GM12878 (cell line): ENCODE measurements around the gene SHC2. TPM values are rescaled to one million over a fixed set of nuclear protein-coding genes. Genes with fewer than 3 reads are reported as not detected.

Source experiments
- ATAC-seq: fragments of 200-7000 bp; cut with Tn5 transposase; 3 replicates; pipeline ENCODE4 v1.9.1; 2020; ENCODE audit warnings: mild to moderate bottlenecking, moderate library complexity
- BruUV-seq: library from RNA; stranded (reverse); fragments of 400-500 nt; replicated peaks from 2 replicates; lab custom pipeline; 2021; lab: Mats Ljungman, UMichigan
- CTCF ChIA-PET: fragments of 300-600 bp; sonication (Branson Sonifier 250); formaldehyde crosslinking; extraction: SDS; loops from one replicate; lab custom pipeline; 2021; ENCODE audit warnings: inconsistent platforms; lab: Yijun Ruan, JAX
- POLR2A ChIA-PET: fragments of 350-600 bp; formaldehyde crosslinking; extraction: SDS; loops from one replicate; lab custom pipeline; 2021; ENCODE audit warnings: inconsistent platforms; lab: Charles Lee
- RAD21 ChIA-PET: fragments of 300-600 bp; sonication (Branson Sonifier 250); formaldehyde crosslinking; loops from one replicate; lab custom pipeline; 2023; ENCODE audit warnings: antibody characterized with exemption; ENCODE audit not compliant: unreplicated experiment; lab: Charles Lee
- SMC1A ChIA-PET: fragments of 300-600 bp; sonication (Branson Sonifier 250); formaldehyde crosslinking; loops from one replicate; lab custom pipeline; 2023; ENCODE audit not compliant: unreplicated experiment, uncharacterized antibody; lab: Charles Lee
- DNase-seq: peaks from one replicate; pipeline ENCODE4 v3.0.0-alpha.2; 2011; ENCODE audit warnings: low read depth, low spot score
- FAIRE-seq: peaks from 3 replicates; lab custom pipeline; 2011; peaks lifted over from hg19 to GRCh38; lab: Jason Lieb, UNC
- H2AFZ ChIP-seq: 2 replicates; pipeline ENCODE4 v1.6.0; 2011; ENCODE audit warnings: low read depth, low read length, control low read depth; ENCODE audit not compliant: control insufficient read depth
- H3K27ac ChIP-seq: 2 replicates; pipeline ENCODE4 v1.5.1; 2011; ENCODE audit warnings: control low read depth; ENCODE audit not compliant: control insufficient read depth, insufficient read depth
- H3K27me3 ChIP-seq, 2 experiments: replicated peaks in 1 of 2; 2 replicates each; pipeline versions ENCODE4 v1.6.0 to v1.6.1; 2011; ENCODE audit warnings: low read length in 1 of 2; ENCODE audit not compliant: control insufficient read depth in 2 of 2, insufficient read depth in 2 of 2
- H3K36me3 ChIP-seq, 2 experiments: 2 replicates each; pipeline ENCODE4 v1.5.1; 2011; ENCODE audit warnings: low read length in 1 of 2; ENCODE audit not compliant: control insufficient read depth in 2 of 2, insufficient read depth in 2 of 2
- H3K4me1 ChIP-seq: 2 replicates; pipeline ENCODE4 v1.6.1; 2011; ENCODE audit warnings: mild to moderate bottlenecking, low read length, moderate library complexity, mixed read lengths; ENCODE audit not compliant: control insufficient read depth, insufficient read depth
- H3K4me2 ChIP-seq: 2 replicates; pipeline ENCODE4 v1.6.0; 2011; ENCODE audit warnings: control low read depth; ENCODE audit not compliant: control insufficient read depth, insufficient read depth
- H3K4me3 ChIP-seq: fragments of 200-600 bp; sonication (generic); 2 replicates; pipeline ENCODE4 v1.5.1; 2016
- H3K79me2 ChIP-seq: 2 replicates; pipeline ENCODE4 v1.6.0; 2011; ENCODE audit warnings: low read length; ENCODE audit not compliant: control insufficient read depth, insufficient read depth
- H3K9ac ChIP-seq: 2 replicates; pipeline ENCODE4 v1.8.0; 2011; ENCODE audit warnings: low read length, control low read depth, mixed read lengths; ENCODE audit not compliant: control insufficient read depth, insufficient read depth
- H3K9me3 ChIP-seq: replicated peaks from 3 replicates; pipeline ENCODE4 v1.5.1; 2011; ENCODE audit warnings: mild to moderate bottlenecking, low read length; ENCODE audit not compliant: control insufficient read depth, insufficient read depth
- H4K20me1 ChIP-seq: 2 replicates; pipeline ENCODE4 v1.6.0; 2011; ENCODE audit not compliant: control insufficient read depth, insufficient read depth
- BACH1 ChIP-seq: fragments of 450-650 bp; IDR thresholded peaks from 2 replicates; pipeline ENCODE4 v1.6.1; 2017; ENCODE audit warnings: mild to moderate bottlenecking, borderline replicate concordance
- BHLHE40 ChIP-seq, 2 experiments: fragments of 450-650 bp in 1 of 2; IDR thresholded peaks; 2 replicates each; pipeline ENCODE4 v1.6.1; 2011 to 2017; ENCODE audit warnings: low read depth in 2 of 2, borderline replicate concordance in 1 of 2, improper control_type of control experiment in 1 of 2, low read length in 1 of 2, mild to moderate bottlenecking in 1 of 2
- HSF1 ChIP-seq: fragments of 150-350 bp; IDR thresholded peaks from 2 replicates; pipeline ENCODE4 v1.6.1; 2014; ENCODE audit warnings: mild to moderate bottlenecking, low read depth, low read length
- IKZF1 ChIP-seq: fragments of 450-650 bp; conservative IDR thresholded peaks from 2 replicates; pipeline ENCODE4 v1.6.1; 2017; ENCODE audit warnings: antibody characterized with exemption, mild to moderate bottlenecking
- MTA3 ChIP-seq: IDR thresholded peaks from 2 replicates; pipeline ENCODE4 v1.6.1; 2012; ENCODE audit warnings: low read length, inconsistent platforms, borderline replicate concordance
- SMAD5 ChIP-seq: IDR thresholded peaks from 2 replicates; pipeline ENCODE4 v1.6.1; 2016; ENCODE audit warnings: antibody characterized with exemption, low read depth
- SUPT20H ChIP-seq: IDR thresholded peaks from 2 replicates; pipeline ENCODE4 v1.6.1; 2011; ENCODE audit warnings: low read depth, mild to moderate bottlenecking, low read length, moderate library complexity, borderline replicate concordance; ENCODE audit not compliant: control insufficient read depth
- ZNF217 ChIP-seq: fragments of 450-650 bp; IDR thresholded peaks from 2 replicates; pipeline ENCODE4 v1.6.1; 2017; ENCODE audit warnings: antibody characterized with exemption, mild to moderate bottlenecking
- WGBS: methylation state at CpG from one replicate; pipeline ENCODE4 v1.1.6; 2016; ENCODE audit warnings: low lambda C conversion rate; ENCODE audit not compliant: insufficient replicate concordance, insufficient coverage; ENCODE audit errors: missing lambda C conversion rate; 5-methylcytosine and 5-hydroxymethylcytosine counted together
- in situ Hi-C: fragments of 300-500 bp; cut with MboI; formaldehyde crosslinking; loops from 9 replicates; pipeline ENCODE4 v1.14.3; 2018; ENCODE audit warnings: mixed read lengths
- intact Hi-C: fragments of 100-400 bp; cut with micrococcal nuclease; formaldehyde crosslinking; loops from one replicate; pipeline ENCODE4 v1.14.2; 2022; ENCODE audit not compliant: unreplicated experiment
- polyA plus RNA-seq, 11 experiments: library from polyadenylated mRNA; depleted of rRNA in 4 of 11; unstranded in 6 of 11; stranded (reverse) in 5 of 11; fragments of >200 nt; fragmentation: Nextera tagmentation in 4 of 11; fragmentation: Illumina TruSeq in 1 of 11; extraction: Ambion mirVana in 4 of 11; extraction: Trizol in 1 of 11; gene quantifications; 1 replicate in 1 of 11; 2 replicates in 10 of 11; pipeline versions ENCODE4 v1.2.1 to v1.2.3, GENCODE V29; 2011 to 2016; ENCODE audit warnings: inconsistent platforms in 2 of 11, missing spikeins in 2 of 11, low read depth in 1 of 11
- total RNA-seq, 4 experiments: library from RNA; depleted of rRNA in 3 of 4; stranded (reverse); fragments of >200 nt in 3 of 4; fragmentation: Illumina TruSeq in 1 of 4; extraction: Trizol in 1 of 4; gene quantifications; 2 replicates each; pipeline versions ENCODE4 v1.2.1 to v1.2.3, GENCODE V29; 2013 to 2021
- TF ChIP-seq, protein P1 (sequence below): IDR thresholded peaks from 2 replicates; pipeline ENCODE4 v1.6.1; 2012; ENCODE audit warnings: mild to moderate bottlenecking, low read depth, low read length
- TF ChIP-seq, protein P2 (sequence below): fragments of 450-650 bp; IDR thresholded peaks from 2 replicates; pipeline ENCODE4 v1.6.1; 2016; ENCODE audit warnings: mild to moderate bottlenecking, moderate library complexity, borderline replicate concordance
- TF ChIP-seq, protein P3 (sequence below): fragments of 450-650 bp; IDR thresholded peaks from 2 replicates; pipeline ENCODE4 v1.6.1; 2017; ENCODE audit warnings: low read depth, mild to moderate bottlenecking, moderate library complexity

Gene SHC2
- total and polyA plus RNA-seq, 10 of the 15 experiments (the other 5 are each of a cell fraction or from before 2014, with no cell fraction given): 0.08 TPM; not detected in 9

DNA sequence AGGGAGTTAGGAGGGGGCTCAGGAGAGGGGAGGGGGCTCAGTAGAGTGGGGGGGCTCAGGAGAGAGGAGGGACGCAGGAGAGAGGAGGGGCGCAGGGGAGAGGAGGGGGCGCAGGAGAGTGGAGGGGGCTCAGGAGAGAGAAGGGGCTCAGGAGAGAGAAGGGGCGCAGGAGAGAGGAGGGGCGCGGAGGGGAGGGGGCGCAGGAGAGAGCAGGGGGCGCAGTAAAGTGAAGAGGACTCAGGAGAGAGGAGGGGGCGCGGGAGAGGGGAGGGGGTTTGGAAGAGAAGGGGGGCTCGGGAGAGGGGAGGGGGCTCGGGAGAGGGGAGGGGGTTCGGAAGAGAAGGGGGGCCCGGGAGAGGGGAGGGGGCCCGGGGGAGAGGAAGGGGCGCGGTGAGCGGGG lies 36.2 kb upstream of the SHC2 start:
- no peaks in the 10 kb centered on the region for H3K36me3 ChIP-seq
- H4K20me1 ChIP-seq: no peaks in the 10 kb centered on the region
- no peak overlapping the region for H3K27ac ChIP-seq
- H2AFZ ChIP-seq: no peak overlapping the region
- H3K79me2 ChIP-seq: no peaks in the 10 kb centered on the region
- TF ChIP-seq ZNF217: no peak
- no peak for TF ChIP-seq BHLHE40 (IDR thresholded peaks at IDR 0.05; ENCODE audit: borderline replicate concordance in 1 of 2, low read depth in 2 of 2, low read length in 1 of 2)
- TF ChIP-seq, protein P1, sequence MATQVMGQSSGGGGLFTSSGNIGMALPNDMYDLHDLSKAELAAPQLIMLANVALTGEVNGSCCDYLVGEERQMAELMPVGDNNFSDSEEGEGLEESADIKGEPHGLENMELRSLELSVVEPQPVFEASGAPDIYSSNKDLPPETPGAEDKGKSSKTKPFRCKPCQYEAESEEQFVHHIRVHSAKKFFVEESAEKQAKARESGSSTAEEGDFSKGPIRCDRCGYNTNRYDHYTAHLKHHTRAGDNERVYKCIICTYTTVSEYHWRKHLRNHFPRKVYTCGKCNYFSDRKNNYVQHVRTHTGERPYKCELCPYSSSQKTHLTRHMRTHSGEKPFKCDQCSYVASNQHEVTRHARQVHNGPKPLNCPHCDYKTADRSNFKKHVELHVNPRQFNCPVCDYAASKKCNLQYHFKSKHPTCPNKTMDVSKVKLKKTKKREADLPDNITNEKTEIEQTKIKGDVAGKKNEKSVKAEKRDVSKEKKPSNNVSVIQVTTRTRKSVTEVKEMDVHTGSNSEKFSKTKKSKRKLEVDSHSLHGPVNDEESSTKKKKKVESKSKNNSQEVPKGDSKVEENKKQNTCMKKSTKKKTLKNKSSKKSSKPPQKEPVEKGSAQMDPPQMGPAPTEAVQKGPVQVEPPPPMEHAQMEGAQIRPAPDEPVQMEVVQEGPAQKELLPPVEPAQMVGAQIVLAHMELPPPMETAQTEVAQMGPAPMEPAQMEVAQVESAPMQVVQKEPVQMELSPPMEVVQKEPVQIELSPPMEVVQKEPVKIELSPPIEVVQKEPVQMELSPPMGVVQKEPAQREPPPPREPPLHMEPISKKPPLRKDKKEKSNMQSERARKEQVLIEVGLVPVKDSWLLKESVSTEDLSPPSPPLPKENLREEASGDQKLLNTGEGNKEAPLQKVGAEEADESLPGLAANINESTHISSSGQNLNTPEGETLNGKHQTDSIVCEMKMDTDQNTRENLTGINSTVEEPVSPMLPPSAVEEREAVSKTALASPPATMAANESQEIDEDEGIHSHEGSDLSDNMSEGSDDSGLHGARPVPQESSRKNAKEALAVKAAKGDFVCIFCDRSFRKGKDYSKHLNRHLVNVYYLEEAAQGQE: no peak
- TF ChIP-seq IKZF1: no peak
- TF ChIP-seq, protein P2, sequence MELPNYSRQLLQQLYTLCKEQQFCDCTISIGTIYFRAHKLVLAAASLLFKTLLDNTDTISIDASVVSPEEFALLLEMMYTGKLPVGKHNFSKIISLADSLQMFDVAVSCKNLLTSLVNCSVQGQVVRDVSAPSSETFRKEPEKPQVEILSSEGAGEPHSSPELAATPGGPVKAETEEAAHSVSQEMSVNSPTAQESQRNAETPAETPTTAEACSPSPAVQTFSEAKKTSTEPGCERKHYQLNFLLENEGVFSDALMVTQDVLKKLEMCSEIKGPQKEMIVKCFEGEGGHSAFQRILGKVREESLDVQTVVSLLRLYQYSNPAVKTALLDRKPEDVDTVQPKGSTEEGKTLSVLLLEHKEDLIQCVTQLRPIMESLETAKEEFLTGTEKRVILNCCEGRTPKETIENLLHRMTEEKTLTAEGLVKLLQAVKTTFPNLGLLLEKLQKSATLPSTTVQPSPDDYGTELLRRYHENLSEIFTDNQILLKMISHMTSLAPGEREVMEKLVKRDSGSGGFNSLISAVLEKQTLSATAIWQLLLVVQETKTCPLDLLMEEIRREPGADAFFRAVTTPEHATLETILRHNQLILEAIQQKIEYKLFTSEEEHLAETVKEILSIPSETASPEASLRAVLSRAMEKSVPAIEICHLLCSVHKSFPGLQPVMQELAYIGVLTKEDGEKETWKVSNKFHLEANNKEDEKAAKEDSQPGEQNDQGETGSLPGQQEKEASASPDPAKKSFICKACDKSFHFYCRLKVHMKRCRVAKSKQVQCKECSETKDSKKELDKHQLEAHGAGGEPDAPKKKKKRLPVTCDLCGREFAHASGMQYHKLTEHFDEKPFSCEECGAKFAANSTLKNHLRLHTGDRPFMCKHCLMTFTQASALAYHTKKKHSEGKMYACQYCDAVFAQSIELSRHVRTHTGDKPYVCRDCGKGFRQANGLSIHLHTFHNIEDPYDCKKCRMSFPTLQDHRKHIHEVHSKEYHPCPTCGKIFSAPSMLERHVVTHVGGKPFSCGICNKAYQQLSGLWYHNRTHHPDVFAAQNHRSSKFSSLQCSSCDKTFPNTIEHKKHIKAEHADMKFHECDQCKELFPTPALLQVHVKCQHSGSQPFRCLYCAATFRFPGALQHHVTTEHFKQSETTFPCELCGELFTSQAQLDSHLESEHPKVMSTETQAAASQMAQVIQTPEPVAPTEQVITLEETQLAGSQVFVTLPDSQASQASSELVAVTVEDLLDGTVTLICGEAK: no peak
- no peak for TF ChIP-seq MTA3
- no peak for TF ChIP-seq SMAD5
- TF ChIP-seq, protein P3, sequence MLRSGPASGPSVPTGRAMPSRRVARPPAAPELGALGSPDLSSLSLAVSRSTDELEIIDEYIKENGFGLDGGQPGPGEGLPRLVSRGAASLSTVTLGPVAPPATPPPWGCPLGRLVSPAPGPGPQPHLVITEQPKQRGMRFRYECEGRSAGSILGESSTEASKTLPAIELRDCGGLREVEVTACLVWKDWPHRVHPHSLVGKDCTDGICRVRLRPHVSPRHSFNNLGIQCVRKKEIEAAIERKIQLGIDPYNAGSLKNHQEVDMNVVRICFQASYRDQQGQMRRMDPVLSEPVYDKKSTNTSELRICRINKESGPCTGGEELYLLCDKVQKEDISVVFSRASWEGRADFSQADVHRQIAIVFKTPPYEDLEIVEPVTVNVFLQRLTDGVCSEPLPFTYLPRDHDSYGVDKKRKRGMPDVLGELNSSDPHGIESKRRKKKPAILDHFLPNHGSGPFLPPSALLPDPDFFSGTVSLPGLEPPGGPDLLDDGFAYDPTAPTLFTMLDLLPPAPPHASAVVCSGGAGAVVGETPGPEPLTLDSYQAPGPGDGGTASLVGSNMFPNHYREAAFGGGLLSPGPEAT: no peak
- TF ChIP-seq HSF1: no peak
- TF ChIP-seq SUPT20H: no peak
- TF ChIP-seq BACH1: no peak
- no peak overlapping the region for H3K4me3 ChIP-seq
- in situ Hi-C loops (no loop called here), intact Hi-C loops (no loop called here)
- CTCF ChIA-PET: no interaction called here
- RAD21 ChIA-PET: no interaction called here
- H3K27me3 ChIP-seq: no peaks in the 10 kb centered on the region; a peak in 1 of 4 replicates
- no peak overlapping the region for H3K4me2 ChIP-seq
- SMC1A ChIA-PET: no interaction called here
- H3K9ac ChIP-seq: no peak overlapping the region
- WGBS: no CpG with 5 or more reads among the region's 18 CpGs
- no peaks in the 10 kb centered on the region for H3K4me1 ChIP-seq
- no TSS peak for BruUV-seq
- no peak for FAIRE-seq
- POLR2A ChIA-PET: no interaction called here
- no peaks in the 10 kb centered on the region; the same call in 2 of the 3 replicates for H3K9me3 ChIP-seq
- ATAC-seq: no peak
- DNase-seq: no peak
